Activated CD4-positive, alpha-beta memory T cell treated with anti-CD3 and anti-CD28 coated beads, Interleukin-2, amount 10 ng/mL, durations not matched to agents 7 days and 5 days (primary cell): Measurements from ENCODE around the gene PLEKHB2. TPM values are rescaled to one million over a fixed set of nuclear protein-coding genes. Genes with fewer than 3 reads are reported as not detected.
"Not testable (repeated sequence)": the region's sequence is repeated elsewhere in the genome, so short reads cannot be mapped to it uniquely, and the experiment has no call there.

Experiments
- CTCF ChIA-PET: fragments of 350-600 bp; sonication (Branson Sonifier 250); formaldehyde crosslinking; loops from one replicate; lab custom pipeline; 2021; ENCODE audit warnings: antibody characterized with exemption, inconsistent platforms; lab: Charles Lee
- POLR2A ChIA-PET: fragments of 350-600 bp; sonication (Branson Sonifier 250); formaldehyde crosslinking; loops from one replicate; lab custom pipeline; 2021; ENCODE audit warnings: antibody characterized with exemption; lab: Charles Lee
- DNase-seq: peaks from one replicate; pipeline ENCODE4 v3.0.0-alpha.2; 2020
- H3K27ac Mint-ChIP-seq: one replicate; pipeline ENCODE4 v1.8.0; 2021; ENCODE audit warnings: mild to moderate bottlenecking, mixed read lengths
- H3K27me3 Mint-ChIP-seq: one replicate; pipeline ENCODE4 v1.8.0; 2021; ENCODE audit warnings: mixed read lengths
- H3K36me3 Mint-ChIP-seq: one replicate; pipeline ENCODE4 v1.8.0; 2021; ENCODE audit warnings: low read depth, mixed read lengths
- H3K4me1 Mint-ChIP-seq: one replicate; pipeline ENCODE4 v1.8.0; 2021; ENCODE audit warnings: mixed read lengths
- H3K4me3 Mint-ChIP-seq: one replicate; pipeline ENCODE4 v1.8.0; 2021; ENCODE audit warnings: mild to moderate bottlenecking, mixed read lengths
- H3K9me3 Mint-ChIP-seq: one replicate; pipeline ENCODE4 v1.8.0; 2021; ENCODE audit warnings: mixed read lengths
- total RNA-seq, 2 experiments: library from RNA; stranded (reverse); gene quantifications; one replicate each; pipeline ENCODE4 v1.2.3, GENCODE V29; 2021

PLEKHB2 gene
- total RNA-seq, 2 experiments from 2014 or later = 72.0 to 73.0 TPM

- peaks cover 45% of the 10 kb centered on the region for H3K4me1 Mint-ChIP-seq
- CTCF ChIA-PET = interaction anchor here (1.0 to 3.9 kb wide), 3 partner anchors 10 to 923 kb away, joined by 3 to 24 read pairs (median 7); partner anchors contain the start of genes FAM168B and SMPD4
- peaks cover 14% of the 10 kb centered on the region for H3K36me3 Mint-ChIP-seq
- H3K9me3 Mint-ChIP-seq = no peaks in the 10 kb centered on the region
- H3K27ac Mint-ChIP-seq = peak overlapping the region; percentile 93
- no peaks in the 10 kb centered on the region for H3K27me3 Mint-ChIP-seq
- POLR2A ChIA-PET = interaction anchor here (0.6 to 5.7 kb wide), 2 partner anchors 12 to 733 kb away, joined by 3 to 115 read pairs; partner anchors contain the start of gene FAM168B
- peak; percentile 45 for DNase-seq
- H3K4me3 Mint-ChIP-seq = peak overlapping the region; percentile 86
These were observed 515 bp upstream of the PLEKHB2 start for GRCh38 chr2:131104487-131105155.

- Mint-ChIP-seq H3K9me3 (no peaks in the 10 kb centered on the region), H3K4me1 (peaks cover 53% of the 10 kb centered on the region), H3K27me3 (no peaks in the 10 kb centered on the region), H3K27ac (peak overlapping the region; percentile 93), H3K36me3 (peaks cover 25% of the 10 kb centered on the region), H3K4me3 (peak overlapping the region; percentile 86)
- peak; percentile 33 for DNase-seq
- POLR2A ChIA-PET = interaction anchor here (0.7 to 5.7 kb wide), 2 partner anchors 9 to 13 kb away, joined by 3 to 115 read pairs; partner anchors contain the start of gene FAM168B
- CTCF ChIA-PET = interaction anchor here (1.1 kb wide), 1 partner anchor 30 kb away, joined by 3 read pairs; no protein-coding TSS in a partner anchor
These were observed 1.0 kb downstream of the PLEKHB2 start for GRCh38 chr2:131105950-131106801.

GRCh38 chr2:131112529-131112928 lies 7.4 kb downstream of the PLEKHB2 start:
- CTCF ChIA-PET = interaction anchor here (0.6 to 0.7 kb wide), 2 partner anchors 21 to 42 kb away, joined by 3 read pairs; no protein-coding TSS in a partner anchor
- Mint-ChIP-seq H3K36me3 (peaks cover 64% of the 10 kb centered on the region), H3K27me3 (no peaks in the 10 kb centered on the region), H3K9me3 (peaks cover 9% of the 10 kb centered on the region), H3K27ac (no peak overlapping the region), H3K4me3 (no peak overlapping the region), H3K4me1 (peaks cover 60% of the 10 kb centered on the region)
- DNase-seq = no peak
- POLR2A ChIA-PET = interaction anchor here (2.4 kb wide), 1 partner anchor 20 kb away, joined by 13 read pairs; the partner anchor contains the start of gene FAM168B

GRCh38 chr2:131113566-131114227 lies 8.6 kb downstream of the PLEKHB2 start:
- no peak overlapping the region for H3K4me3 Mint-ChIP-seq
- POLR2A ChIA-PET = interaction anchor here (2.4 kb wide), 1 partner anchor 21 kb away, joined by 13 read pairs; the partner anchor contains the start of gene FAM168B
- H3K9me3 Mint-ChIP-seq = peaks cover 9% of the 10 kb centered on the region
- peaks cover 53% of the 10 kb centered on the region for H3K4me1 Mint-ChIP-seq
- H3K36me3 Mint-ChIP-seq = peaks cover 66% of the 10 kb centered on the region
- H3K27ac Mint-ChIP-seq = no peak overlapping the region
- no peak for DNase-seq
- no peaks in the 10 kb centered on the region for H3K27me3 Mint-ChIP-seq
- CTCF ChIA-PET = no interaction called here

GRCh38 chr2:131114950-131115349 lies 9.8 kb downstream of the PLEKHB2 start:
- not testable (repeated sequence) for H3K27ac Mint-ChIP-seq

GRCh38 chr2:131115752-131116151 lies 10.6 kb downstream of the PLEKHB2 start:
- DNase-seq = no peak
- Mint-ChIP-seq H3K4me3 (no peak overlapping the region), H3K36me3 (peaks cover 61% of the 10 kb centered on the region), H3K27me3 (no peaks in the 10 kb centered on the region), H3K9me3 (peaks cover 9% of the 10 kb centered on the region), H3K27ac (peak overlapping the region; percentile 68), H3K4me1 (peaks cover 44% of the 10 kb centered on the region)
- ChIA-PET CTCF (no interaction called here), POLR2A (interaction anchor here (0.6 to 0.7 kb wide), 2 partner anchors 9 to 23 kb away, joined by 3 read pairs; no protein-coding TSS in a partner anchor)

More at GRCh38 chr2:131114950-131115349, 9.8 kb downstream of the PLEKHB2 start:
- H3K4me3 Mint-ChIP-seq, CTCF ChIA-PET, H3K27me3 Mint-ChIP-seq, DNase-seq, H3K9me3 Mint-ChIP-seq: not testable (repeated sequence)
- POLR2A ChIA-PET = interaction anchor here (0.7 kb wide), 1 partner anchor 9 kb away, joined by 3 read pairs; no protein-coding TSS in a partner anchor
- Mint-ChIP-seq H3K36me3 (peaks cover 64% of the 10 kb centered on the region), H3K4me1 (peaks cover 47% of the 10 kb centered on the region)

- Mint-ChIP-seq H3K36me3 (peaks cover 55% of the 10 kb centered on the region), H3K27ac (no peak overlapping the region)
These were observed 15.7 kb downstream of the PLEKHB2 start for GRCh38 chr2:131120815-131121317.

GRCh38 chr2:131121464-131121863 lies 16.3 kb downstream of the PLEKHB2 start:
- Mint-ChIP-seq H3K27me3 (no peaks in the 10 kb centered on the region), H3K4me3 (no peak overlapping the region), H3K27ac (no peak overlapping the region), H3K9me3 (no peaks in the 10 kb centered on the region), H3K4me1 (peaks cover 5% of the 10 kb centered on the region), H3K36me3 (peaks cover 53% of the 10 kb centered on the region)
- no peak for DNase-seq
- CTCF ChIA-PET = no interaction called here
- POLR2A ChIA-PET = no interaction called here

More at GRCh38 chr2:131120815-131121317, 15.7 kb downstream of the PLEKHB2 start:
- ChIA-PET CTCF (no interaction called here), POLR2A (no interaction called here)
- Mint-ChIP-seq H3K4me3 (no peak overlapping the region), H3K27me3 (no peaks in the 10 kb centered on the region), H3K9me3 (no peaks in the 10 kb centered on the region), H3K4me1 (peaks cover 8% of the 10 kb centered on the region)
- DNase-seq = no peak

GRCh38 chr2:131122496-131122895 lies 17.4 kb downstream of the PLEKHB2 start:
- Mint-ChIP-seq H3K4me3 (no peak overlapping the region), H3K36me3 (peaks cover 56% of the 10 kb centered on the region), H3K9me3 (no peaks in the 10 kb centered on the region), H3K4me1 (peaks cover 5% of the 10 kb centered on the region), H3K27ac (no peak overlapping the region), H3K27me3 (no peaks in the 10 kb centered on the region)
- ChIA-PET POLR2A (no interaction called here), CTCF (no interaction called here)
- no peak for DNase-seq

GRCh38 chr2:131123192-131123591 lies 18.1 kb downstream of the PLEKHB2 start:
- ChIA-PET CTCF (no interaction called here), POLR2A (no interaction called here)
- no peak for DNase-seq
- H3K4me3 Mint-ChIP-seq = no peak overlapping the region
- H3K36me3 Mint-ChIP-seq = peaks cover 57% of the 10 kb centered on the region
- no peaks in the 10 kb centered on the region for H3K9me3 Mint-ChIP-seq
- no peak overlapping the region for H3K27ac Mint-ChIP-seq
- H3K27me3 Mint-ChIP-seq = no peaks in the 10 kb centered on the region
- H3K4me1 Mint-ChIP-seq = peaks cover 5% of the 10 kb centered on the region

- CTCF ChIA-PET = no interaction called here
- Mint-ChIP-seq H3K4me1 (peaks cover 5% of the 10 kb centered on the region), H3K9me3 (no peaks in the 10 kb centered on the region), H3K27ac (no peak overlapping the region), H3K4me3 (no peak overlapping the region), H3K27me3 (no peaks in the 10 kb centered on the region), H3K36me3 (peaks cover 72% of the 10 kb centered on the region)
- POLR2A ChIA-PET = no interaction called here
- DNase-seq = no peak
These were observed 20.1 kb downstream of the PLEKHB2 start for GRCh38 chr2:131125195-131125757.

- no peak overlapping the region for H3K4me3 Mint-ChIP-seq
- no peak overlapping the region for H3K27ac Mint-ChIP-seq
- peaks cover 74% of the 10 kb centered on the region for H3K36me3 Mint-ChIP-seq
- POLR2A ChIA-PET = no interaction called here
- no peaks in the 10 kb centered on the region for H3K4me1 Mint-ChIP-seq
- no peaks in the 10 kb centered on the region for H3K9me3 Mint-ChIP-seq
- DNase-seq = no peak
- CTCF ChIA-PET = interaction anchor here (1.0 kb wide), 1 partner anchor 366 kb away, joined by 3 read pairs; no protein-coding TSS in a partner anchor
- H3K27me3 Mint-ChIP-seq = no peaks in the 10 kb centered on the region
These were observed 21.3 kb downstream of the PLEKHB2 start for GRCh38 chr2:131126436-131126835.
